NCI-H2107 (cell line): Measurements from ENCODE around the gene RSU1.
"Not testable (repeated sequence)": the region's sequence is repeated elsewhere in the genome, so short reads cannot be mapped to it uniquely, and the experiment has no call there.

Source experiments
- DNase-seq: peaks from one replicate; lab custom pipeline; 2025; lab: John Stamatoyannopoulos, UW

Gene RSU1

DNA sequence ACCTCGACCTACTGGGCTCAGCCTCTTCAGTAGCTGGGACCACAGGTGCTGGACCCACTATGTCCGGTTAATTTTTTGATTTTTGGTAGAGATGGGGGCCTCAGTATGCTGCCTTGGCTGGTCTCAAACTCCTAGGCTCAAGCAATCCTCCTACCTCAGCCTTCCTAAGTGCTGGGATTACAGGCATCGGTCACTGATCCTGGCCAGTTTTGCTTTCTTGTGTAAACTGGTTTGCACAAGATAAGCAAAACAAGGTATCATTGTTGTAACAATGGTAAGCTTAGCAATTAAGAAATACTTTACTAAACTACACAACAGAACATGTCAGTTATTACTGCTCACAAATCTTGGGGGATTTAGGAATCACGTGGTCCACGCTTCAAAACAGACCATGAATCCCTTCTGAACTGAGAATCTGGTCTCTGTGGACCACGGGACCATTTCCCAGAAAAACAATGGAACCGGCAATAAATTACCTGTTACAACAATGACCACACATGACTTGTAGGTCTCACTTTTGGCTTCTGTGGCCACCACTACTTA is 36.8 kb downstream of the RSU1 start:
- no peak for DNase-seq

DNA sequence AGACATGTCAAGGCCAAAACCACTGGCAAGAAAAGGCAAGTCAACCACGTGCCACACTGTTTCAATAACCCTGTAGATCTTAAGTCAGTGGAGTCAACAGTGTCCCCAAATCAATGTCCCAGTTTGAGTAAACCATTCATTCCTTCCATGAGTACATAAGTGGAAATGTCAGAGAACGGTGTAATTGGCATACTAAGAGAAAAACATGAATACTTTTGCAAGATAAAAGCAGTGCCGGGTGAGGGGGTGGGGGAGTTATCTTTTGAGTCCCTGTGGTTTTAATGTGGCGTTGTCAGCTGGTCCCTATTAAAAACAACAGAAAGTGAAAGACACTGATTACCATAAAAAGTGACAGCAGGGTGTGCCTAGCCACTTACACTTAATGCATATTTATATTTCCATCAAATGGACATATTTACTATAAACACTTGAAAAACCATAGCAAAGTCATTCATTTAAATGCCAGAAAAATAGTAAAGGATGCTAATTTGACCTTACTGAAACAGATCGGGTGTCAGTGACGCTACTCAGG is 37.8 kb downstream of the RSU1 start:
- DNase-seq, result no peak

DNA sequence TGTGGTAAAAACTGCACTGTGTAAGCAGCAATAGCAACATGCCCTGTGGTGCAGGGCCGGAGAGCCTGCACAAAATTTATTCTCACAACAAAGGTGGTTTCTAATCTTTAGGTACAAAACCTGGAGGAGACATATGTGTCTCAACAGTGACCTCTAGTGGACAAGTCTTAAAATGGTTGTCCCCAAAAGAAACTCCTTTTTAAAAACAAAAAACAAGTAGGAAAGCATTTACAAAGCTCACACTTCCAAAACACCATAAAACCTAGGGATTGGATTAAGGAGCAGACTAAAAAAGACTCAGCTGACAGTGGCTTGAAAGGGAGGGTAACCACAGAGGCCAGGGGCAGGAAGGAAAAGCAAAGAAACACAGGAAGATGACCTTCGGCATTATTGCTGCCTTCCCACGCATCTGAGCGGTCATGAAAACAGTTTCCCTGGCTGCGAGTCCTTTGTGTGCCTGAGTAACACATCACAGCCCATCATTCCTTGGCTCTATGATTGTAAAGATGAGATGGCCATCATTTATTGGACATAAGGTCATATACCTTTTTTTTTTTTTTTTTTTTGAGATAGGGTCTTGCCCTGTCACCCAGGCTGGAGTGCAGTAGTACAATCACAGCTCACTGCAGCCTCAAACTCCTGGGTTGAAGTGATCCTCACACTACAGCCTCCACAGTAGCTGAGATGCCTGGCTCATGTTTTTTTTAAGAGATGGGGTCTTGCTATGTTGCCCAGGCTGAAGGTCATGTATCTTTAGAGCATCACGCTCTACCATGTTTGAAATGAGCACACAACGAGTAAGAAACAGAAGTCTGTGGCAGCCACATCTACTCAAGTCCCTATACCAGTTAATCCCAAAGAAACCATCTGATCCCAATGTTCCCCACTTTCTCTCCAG is 39.5 kb downstream of the RSU1 start:
- peak; percentile 18 for DNase-seq

DNA sequence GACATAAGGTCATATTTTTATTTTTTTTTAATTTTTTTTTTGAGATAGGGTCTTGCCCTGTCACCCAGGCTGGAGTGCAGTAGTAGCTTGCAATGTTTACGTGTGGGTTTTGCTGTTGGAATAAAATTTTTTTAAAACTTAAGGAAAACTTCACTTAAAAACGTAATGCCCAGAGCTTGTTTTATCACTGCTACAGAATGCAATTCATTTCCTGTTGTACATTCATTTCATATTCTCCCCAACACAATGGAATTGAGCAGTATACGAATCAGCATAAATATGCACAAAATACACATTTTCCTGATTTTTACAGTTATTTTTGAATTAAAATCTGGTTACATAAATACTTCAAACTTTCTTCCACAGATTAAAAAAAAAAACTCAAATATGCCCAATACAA is 40.3 kb downstream of the RSU1 start:
- DNase-seq, result no peak

DNA sequence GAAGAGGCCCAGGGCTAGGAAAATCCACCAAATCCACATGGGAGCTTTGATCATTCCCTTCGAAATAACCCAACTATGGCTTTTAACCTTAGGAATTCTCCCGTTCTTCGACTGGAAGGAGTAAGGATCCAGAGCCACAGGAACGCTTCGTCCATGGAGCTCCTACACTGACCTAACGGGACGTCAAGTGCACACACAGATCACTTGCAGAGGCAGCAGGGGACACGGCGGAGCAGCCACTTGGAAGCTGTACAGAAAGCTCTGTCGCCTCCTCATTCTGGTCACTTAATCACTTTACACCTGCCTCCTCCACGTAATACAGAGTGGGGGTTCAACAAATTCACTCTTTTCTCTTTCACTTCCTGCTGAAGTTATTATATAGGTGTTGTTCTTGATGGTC is 43.9 kb downstream of the RSU1 start:
- no peak for DNase-seq

DNA sequence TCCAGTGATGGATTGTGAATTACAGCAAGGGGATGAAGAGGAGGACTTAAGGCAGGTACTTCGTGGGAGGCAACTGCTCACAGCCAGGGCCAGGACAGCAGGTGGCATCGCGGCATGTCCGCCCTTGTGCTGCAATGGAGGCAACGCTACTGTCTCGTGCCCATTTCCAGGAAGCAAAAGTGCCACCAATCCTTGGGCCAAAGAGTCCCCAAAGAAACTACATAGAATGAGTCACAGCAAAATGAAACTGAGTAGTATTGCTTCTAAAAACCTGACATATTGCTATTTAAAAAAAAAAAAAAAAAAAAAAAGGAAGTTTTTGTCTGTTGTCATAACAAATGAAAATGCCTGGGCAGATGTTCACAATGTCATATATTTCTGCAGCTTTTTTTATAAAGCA is 46.6 kb downstream of the RSU1 start:
- DNase-seq, result no peak

DNA sequence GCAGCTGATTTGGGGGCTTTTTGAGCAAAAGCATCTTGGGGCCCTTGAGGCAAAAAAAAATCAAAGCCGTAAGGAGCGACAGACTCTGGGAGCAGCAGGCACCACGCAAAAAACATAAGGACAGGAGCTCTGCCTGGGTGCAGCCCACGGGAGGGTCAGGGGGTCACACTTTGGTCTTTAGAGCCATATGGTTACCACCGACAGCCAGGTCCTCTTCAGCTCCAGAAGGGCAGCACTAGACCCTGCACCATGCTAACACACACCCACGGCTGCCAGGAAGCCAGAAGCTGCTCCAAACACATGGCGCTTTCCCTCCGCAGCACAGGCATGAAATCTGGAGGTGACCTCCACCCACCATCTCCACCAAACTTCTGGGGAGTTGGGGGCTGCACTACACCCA is 47.1 kb downstream of the RSU1 start:
- no peak for DNase-seq

DNA sequence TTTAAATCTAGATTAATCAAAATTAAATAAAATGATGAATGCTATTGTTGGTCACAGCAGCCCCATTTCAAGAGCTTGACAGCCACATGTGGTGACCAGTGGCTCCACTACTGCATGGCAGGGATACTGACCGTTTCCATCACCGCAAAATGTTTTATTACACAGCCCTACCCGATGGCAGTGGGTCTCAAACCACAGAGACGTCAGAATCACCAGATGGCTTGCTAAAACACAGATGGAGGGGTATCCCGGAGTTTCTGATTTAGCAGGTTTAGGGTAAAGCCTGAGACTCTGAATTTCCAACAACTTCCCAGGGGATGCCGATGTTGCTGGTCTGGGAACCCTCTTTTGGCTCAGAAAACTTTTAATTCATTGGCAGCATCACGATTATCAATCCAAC is 47.9 kb downstream of the RSU1 start:
- no peak for DNase-seq

DNA sequence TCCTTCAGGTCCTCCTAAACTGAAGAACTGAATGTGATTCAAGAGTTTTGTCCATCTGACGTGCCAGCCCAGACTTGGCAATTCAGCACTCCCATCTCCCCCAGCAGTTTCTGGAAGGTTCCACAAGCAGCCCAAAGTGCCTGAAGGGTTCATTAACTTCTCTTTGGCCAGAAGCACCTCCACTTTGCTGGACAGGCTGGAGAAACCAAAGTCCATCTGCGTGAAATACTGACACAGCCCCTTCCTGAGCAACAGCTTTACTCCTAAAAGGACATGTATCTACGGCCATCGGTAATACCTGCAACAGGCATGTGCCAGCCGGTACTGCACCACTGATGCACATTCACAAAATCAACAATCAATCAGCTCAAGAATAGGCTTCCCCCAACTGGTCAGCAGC is 48.5 kb downstream of the RSU1 start:
- no peak for DNase-seq

DNA sequence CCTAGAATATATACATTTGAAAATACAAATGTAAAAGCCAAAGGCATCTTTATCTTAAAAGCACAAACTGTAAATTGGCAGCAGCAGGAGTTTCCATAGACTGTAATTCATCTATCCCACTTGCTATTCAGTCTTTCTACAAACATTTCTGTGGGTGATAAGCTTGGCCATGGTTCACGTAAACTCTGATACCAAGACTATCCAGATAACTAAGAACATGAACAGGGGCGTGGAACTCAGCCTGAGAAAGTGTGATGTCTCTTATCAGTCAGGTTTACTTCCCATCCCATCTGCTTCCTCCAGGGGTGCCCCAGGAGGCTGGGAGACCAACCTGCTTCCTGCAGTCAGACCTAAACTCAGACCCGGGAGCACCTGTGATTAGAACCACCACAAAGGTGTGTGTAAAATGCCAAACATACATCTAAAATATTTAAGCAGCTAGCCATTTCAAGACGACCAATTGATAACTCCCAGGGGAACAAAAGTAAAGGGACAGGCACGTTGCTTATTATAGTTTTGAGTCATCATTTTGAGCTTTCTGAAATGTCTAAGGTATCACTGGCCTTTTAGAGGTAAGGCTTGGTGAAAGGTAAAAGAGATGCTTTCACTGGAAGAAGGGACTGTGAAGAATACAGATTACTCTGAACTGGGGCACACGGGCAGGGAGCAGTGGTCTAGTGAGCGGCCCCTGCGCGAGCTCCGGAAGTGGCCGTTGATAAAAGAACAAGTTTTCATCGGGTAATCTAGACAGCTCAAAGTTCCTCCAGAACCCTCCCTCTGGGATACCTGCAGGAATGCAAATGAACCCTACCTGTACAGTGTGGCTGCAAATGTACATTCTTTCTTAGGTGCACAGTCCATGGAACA is 51.5 kb downstream of the RSU1 start:
- no peak for DNase-seq

DNA sequence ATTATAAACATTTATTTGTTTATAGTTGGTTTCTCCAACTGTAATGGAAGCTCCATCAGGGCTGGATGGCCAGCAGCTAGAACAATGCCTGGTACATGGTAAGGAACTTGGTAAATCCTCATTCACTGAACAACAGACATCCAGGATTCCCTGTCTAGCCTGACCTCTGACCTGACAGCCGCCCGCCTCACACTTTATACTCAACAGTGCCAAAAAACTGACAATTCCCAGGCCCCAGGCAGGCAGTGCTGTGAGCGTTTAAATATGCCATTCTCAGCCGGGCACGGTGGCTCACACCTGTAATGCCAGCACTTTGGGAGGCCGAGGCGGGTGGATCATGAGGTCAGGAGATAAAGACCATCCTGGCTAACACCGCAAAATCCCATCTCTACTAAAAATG is 55.9 kb downstream of the RSU1 start:
- DNase-seq, result no peak

DNA sequence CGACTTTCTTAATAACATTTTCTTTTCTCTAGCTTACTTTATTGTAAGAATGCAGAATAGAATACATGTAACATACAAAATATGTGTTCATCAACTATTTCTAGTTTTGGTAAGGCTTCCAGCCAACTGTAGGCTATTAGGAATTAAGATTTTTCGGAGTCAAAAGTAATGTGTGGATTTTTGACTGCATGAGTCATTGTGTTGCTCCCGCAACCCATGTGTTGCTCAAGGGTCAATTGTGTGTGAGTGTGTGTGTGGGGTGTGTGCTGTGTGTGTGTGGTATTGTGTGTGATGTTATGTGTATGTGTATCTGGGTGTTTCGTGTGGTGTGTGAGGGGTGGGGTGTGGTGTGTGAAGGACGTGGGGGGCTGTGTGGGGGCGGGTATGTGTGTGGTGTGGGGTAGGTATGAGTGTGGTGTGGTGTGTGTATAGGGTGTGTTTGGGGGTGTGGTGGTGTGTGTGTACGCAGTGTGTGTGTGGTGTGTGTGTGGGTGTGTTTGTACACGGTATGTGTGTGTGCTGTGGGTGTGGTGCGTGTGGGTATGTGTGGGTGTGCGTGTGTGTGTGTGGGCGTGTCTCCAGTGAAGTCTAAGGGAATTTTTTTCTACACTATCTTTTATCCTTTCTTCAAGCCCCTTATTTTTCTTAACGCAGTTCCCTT is 60.5 kb downstream of the RSU1 start:
- DNase-seq, result no peak

DNA sequence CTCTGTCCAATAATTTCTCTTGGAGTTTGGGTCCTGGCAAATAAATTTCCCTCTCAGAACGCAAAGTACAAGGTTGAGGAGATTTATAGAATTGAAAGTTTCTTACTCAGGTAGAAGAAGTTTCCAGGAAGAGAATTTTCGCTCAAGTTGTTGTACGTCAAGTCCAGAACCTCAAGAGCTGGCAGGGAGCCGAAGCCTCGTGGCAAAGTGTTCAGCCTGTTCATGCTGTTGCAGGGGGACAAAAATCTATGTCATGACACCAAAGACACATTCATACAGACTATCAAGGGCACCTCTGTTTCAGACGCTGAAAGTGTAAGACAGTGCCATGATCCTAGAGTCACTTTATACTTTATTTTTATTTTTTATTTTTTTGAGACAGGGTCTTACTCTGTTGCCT is 62.5 kb downstream of the RSU1 start:
- DNase-seq, result no peak

DNA sequence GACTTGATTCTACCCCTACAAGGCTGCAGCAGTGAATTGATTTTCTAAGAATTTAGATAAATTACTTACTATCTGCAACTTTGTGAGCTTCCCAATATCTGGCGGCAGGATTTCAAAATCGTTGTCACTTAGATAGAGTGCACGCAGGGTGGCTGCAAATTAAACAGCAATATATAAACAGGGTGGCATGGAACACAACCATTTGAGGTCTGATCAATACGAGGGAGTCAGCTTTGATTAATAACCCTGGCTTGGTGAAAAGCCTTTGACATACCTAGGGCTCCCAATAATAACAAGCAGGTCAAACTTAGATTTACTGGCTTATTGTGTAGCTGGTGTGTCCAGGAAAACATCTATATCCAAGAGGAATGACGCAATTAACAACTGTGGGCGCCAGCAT is 64.4 kb downstream of the RSU1 start:
- DNase-seq, result not testable (repeated sequence)

DNA sequence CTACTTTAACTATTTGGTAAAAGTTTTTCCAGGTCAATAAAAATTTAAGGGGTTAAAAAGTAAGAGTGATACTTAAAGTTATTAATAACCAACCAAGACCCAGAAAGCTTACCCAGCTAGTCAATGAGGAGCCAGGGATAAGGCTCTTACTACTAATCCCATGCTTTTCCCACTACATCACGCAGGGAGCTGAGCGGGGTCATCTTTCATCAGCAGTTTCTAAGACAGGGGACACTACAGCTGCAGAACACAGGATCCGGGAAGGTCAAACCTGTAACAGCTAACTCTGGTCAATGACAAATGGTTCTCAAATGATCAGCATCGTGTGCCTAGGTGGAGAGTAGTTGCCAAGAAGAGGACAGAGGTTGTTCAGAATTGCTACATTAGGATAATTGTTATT is 65.1 kb downstream of the RSU1 start:
- DNase-seq, result no peak

DNA sequence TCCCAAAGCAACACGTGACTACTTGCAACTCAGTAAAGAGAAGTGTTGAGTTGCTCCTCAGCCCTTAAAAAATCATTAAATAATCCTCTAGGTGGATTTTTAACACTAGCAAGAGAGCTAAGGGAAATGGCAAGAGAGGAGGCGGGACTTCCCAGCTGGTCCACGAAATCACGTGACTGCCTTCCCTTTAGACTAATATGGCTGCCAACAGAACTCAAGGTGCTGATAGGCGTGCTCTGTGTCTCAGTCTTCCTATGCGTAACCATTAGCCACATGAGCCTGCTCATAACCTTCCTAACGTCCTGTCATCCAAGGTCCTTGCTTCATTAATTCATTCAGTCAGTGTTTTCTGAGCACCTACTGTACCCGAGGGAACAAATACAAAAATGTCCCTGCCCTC is 66.0 kb downstream of the RSU1 start:
- no peak for DNase-seq

DNA sequence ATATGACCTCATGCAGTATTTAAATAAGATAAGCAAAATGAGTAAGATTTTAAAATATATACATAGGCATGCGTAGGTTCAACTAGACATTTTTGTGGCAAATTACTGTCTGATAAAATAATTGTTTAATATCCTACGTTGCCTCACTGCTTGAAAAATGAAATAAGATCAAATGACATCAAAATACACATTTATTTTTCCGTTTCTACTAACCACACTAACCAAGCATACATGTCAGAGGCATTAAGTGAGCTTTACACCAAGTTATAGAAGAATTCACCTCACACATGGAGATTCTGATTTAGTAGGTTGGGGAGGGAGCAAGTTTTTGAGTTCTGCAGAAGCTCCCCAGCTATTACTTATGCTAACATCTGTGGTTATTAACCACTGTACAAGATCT is 66.8 kb downstream of the RSU1 start:
- DNase-seq, result no peak

DNA sequence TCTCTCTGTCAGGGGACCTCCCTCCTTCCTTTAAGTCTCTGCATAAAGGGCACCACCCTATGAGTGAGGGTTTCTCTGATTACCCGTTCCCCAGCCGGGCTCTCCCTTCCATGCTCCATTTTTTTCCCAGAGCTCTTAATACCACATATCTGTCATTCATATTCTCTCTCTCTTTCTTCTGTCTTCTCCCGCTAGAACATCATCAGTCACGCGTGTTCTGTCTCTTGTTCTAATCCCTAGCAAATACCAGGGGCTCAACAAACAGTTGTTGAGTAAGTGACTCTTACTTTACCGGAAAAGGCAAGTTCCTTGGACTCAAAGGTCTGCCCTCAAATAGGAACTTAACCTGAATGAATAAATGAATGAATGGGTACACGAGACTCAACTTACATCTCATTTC is 68.5 kb downstream of the RSU1 start:
- no peak for DNase-seq

DNA sequence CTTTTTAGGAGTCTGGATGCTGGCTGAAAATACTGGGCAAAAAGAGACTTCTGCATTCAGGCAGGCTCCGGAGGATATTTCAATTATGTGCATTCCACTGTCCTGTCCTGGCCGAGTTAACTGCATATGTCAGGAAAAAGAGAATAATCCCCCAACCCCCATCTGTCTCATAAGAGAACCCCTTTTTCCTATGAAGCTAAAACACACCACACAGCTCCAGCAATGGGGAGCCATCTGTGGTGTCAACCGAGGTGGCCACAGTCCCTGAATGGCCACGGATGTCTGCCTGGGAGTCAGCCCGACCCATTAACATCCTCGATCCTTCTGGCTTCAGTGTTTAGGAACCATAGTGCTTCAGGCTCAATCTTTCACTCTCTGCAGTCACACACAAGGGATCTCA is 70.4 kb downstream of the RSU1 start:
- DNase-seq, result no peak

DNA sequence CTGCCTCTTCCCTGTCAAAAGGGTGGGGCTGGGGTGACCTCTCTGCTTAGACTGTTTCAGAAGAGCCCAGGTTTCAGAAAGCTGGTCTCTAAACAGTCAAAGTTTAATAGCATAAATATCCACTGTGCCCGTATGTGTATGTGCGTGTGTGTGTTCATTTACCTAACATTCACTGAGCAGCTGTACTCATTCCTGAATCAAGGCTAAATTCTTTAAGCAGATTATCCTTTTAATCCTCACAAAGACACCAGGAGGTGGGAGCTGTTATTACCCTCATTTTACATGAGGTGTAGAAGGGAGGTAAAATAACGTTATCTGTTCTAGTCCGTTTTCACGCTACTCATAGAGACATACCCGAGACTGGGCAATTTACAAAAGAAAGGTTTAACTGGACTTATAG is 72.2 kb downstream of the RSU1 start:
- DNase-seq, result no peak

DNA sequence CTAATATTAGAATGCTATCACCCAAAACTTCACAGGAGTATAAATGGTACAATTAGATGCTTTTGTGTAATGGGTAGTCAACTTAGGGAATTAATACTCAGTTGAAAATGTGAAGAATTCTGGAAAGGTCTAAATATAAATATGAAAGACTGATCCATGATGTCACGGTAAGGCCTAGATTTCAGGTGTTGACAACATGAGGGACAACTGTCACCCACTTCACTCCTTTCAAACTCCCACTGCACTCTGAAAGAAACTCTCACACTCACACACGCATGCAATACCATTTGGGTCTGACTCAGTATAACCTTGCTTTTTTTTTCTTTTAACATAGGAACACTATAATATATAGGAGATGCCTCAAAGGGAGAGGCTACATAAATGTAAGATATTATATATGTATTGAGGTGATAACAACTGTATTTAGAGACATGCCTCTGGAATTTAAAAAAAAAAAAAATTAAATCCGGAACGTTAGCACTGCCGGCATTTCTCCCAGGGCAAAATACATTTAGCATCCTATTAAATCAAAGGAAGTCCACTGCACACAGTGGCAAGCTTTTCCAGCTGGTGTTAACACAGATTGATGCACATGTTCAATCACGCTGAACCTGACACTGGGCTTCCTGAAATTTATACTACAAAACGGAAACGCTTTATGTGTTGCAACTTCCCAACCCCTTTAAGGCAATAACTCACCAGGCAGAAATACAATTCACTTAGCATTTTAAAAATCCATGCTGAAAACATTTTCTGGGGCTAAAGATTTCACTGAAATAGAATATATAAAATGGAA is 74.9 kb downstream of the RSU1 start:
- no peak for DNase-seq
